CD1c-positive myeloid dendritic cell (primary cell): Measurements from ENCODE around the gene EFCAB12.
"Not testable (repeated sequence)": the region's sequence is repeated elsewhere in the genome, so short reads cannot be mapped to it uniquely, and the experiment has no call there.

Source experiments
- DNase-seq: peaks from one replicate; pipeline ENCODE4 v3.0.0-alpha.2; 2016; ENCODE audit errors: extremely low spot score

The EFCAB12 gene

DNA sequence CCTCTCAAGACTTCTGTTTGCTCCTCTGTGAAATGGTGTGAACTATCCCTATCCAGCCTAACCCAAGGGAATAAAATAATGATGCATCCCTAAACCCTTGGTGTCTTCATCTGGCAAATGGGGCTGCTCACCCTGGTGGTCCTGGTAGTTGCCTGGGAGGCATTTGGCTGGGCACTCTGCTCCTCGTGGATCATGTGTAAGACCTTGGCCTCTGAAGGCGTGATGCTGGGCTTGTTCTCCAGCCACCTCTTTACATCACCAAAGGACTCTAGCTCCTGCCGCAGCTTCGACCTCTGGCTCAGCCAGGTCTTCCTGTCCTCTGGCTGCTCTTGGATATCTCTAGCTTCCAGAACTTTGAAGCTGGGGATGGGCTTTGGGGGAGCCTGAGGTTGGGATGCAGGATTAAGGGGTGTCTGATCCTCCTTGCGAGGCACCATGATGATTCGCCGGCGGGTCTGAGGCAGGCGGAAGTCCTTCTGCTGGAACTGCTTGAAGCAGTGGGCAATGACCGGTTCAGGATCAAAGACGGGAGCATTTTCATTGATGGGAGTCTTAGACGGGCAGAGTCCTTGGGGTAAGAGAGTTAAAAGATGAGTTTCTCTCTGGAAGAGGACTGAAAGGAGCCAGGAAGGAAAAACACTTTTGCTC is 7.1 kb downstream of the EFCAB12 start:
- DNase-seq: no peak

GRCh38 chr3:129419476-129419875 is 9.0 kb downstream of the EFCAB12 start:
- DNase-seq: no peak

DNA sequence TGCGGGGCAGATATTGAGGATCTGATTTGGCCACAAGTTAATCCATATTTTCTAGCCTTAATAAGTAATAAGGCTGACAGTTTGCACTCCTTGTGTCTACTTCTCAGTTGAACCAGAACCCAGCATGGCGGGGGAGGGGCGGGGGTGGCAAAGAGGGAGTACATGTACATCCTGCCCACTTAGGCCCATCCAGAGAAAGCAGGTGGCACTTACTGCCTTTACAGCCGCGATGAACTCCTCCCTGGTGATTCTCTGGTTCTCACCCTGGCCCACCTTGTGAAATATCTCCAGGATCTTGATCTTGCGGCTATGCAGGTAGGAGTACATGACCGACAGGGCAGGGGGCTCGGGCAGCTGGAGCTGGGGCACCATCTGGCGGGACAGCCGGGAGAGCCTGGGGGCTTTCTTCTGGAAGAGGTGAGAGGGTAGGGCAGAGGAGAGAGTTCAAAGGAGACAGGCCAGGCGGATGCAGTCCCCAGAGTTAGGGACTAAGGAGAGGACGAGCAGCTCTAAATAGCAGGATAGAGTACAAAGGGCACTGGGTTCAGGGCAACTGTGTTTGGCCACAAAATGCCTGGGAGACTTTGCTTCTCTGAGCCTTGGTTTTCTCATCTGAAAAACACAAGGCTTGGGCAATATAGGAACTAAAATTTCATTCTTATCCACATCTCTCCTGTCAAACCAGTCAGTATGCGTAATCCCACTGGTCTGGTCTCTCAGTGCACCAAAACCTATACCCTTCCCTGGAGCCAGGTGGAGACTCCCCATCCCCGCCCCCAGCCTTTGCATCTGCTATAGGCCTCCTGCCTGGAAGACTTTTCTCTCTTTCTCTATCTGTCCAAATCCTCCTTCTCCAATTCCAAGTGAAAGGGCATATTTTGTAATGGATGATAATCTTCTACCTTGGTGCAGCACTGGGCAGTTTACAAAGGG is 10.1 kb downstream of the EFCAB12 start:
- DNase-seq: no peak

DNA sequence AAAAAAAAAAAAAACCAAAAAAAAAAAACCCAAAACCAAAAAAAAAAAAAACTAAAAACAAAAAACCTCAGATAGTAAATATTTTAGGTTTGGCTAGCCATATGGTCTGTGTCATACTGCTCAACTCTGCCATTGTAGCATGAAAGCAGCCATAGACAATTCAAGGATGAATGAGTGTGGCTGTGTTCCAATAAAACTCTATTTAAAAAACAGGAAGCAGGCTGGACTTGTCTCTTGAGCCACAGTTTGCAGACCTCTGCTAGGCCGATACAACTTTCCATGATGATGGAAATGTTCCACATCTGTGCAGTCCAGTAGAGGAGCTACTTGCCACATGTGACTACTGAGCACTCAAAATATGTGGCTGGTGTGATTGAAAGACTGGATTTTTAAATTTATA is 11.1 kb downstream of the EFCAB12 start:
- DNase-seq: no peak

GRCh38 chr3:129416415-129416814 is 12.0 kb downstream of the EFCAB12 start:
- DNase-seq: no peak

DNA sequence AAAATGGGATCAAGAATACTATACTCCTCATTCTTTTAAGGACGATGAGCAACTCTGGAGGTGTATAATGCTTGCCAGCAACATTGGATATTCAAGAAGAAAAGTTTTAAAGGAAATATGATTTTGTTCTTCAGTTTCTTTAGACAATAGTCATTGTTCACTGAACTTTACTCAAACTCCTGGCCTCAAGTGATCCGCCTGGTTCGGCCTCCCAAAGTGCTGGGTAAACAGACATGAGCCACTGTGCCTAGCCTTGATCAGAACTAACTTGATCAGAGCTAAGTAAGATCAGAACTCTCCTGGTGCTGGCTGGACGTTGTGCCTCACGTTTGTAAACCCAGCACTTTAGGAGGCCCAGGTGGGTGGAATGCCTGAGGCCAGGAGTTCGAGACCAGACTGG is 12.6 kb downstream of the EFCAB12 start:
- no peak for DNase-seq

GRCh38 chr3:129415378-129415777 is 13.1 kb downstream of the EFCAB12 start:
- DNase-seq: no peak

GRCh38 chr3:129413687-129414506 is 14.5 kb downstream of the EFCAB12 start:
- no peak for DNase-seq

DNA sequence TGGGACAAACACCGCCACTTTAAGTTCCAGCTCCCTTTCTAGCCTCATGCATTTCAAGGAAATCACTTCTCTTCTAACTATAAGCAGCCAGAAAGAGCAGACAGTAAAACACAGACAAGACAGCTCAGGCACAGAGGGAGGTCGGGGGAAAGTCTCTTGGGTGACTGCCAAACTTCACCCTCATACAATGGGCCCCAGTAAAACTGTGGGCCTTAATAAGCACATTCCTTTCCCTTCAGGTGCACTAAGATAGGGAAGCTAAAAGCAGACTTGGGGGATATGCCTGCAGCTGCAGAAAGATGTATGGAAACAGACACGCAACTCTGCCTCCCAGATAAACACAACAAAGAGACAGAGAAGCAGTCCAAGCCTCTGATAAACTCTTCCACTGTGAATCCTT is 15.2 kb downstream of the EFCAB12 start:
- DNase-seq: not testable (repeated sequence)

DNA sequence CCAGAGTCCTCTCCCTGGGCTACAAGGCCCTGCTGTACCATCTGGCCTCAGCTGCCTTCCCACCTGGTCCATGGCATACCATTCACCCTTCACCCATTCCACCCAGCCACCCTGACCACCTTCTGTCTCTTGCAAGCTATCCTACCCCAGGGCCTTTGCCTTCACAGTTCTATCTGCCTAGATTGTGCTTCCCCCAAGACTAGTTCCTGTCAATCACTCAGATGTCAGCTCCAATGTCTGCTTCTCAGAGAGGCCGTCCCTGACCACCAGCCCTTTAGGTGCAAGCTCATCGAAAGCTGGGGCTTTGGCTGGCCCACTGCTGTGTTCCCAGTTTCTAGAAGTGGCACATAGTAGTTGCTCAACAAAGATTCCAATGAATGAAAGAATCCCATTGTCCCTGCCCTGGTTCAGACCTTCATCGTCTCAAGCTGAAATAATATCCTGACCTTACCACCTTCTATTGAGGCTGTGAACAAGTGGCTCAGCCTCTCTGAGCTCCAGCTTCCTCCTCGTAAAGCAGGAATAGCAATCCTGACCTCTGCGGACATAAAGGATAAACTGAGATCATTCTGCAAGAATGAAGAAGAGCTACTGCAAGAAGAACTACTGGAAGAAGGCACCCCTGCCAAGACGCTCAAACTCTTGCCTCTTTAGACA is 15.8 kb downstream of the EFCAB12 start:
- DNase-seq: no peak

- no peak for DNase-seq
Measured at GRCh38 chr3:129410971-129411370, 17.5 kb downstream of the EFCAB12 start.

DNA sequence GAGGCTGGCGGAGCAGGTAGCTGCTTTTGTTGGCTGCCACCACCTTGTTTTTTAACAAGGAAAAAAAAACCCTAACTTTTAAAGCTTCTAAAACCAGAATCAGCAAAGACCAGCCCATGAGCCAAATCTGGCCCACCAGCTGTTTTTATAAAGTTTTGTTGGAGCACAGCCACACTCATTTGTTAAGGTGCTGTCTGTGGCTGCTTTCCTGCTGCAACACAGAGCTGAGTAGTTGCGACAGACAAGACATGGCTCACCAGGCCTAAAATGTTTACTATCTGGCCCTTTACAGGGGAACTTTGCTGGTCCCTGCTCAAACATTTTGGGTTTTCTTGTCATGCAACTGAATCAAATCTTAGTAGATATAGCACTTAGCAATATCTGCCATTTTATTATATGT is 18.9 kb downstream of the EFCAB12 start:
- DNase-seq: no peak

- no peak for DNase-seq
Measured at GRCh38 chr3:129404610-129405009, 23.8 kb downstream of the EFCAB12 start.

GRCh38 chr3:129404130-129404529 is 24.3 kb downstream of the EFCAB12 start:
- DNase-seq: no peak

- no peak for DNase-seq
Measured at GRCh38 chr3:129403450-129403849, 25.0 kb downstream of the EFCAB12 start.

DNA sequence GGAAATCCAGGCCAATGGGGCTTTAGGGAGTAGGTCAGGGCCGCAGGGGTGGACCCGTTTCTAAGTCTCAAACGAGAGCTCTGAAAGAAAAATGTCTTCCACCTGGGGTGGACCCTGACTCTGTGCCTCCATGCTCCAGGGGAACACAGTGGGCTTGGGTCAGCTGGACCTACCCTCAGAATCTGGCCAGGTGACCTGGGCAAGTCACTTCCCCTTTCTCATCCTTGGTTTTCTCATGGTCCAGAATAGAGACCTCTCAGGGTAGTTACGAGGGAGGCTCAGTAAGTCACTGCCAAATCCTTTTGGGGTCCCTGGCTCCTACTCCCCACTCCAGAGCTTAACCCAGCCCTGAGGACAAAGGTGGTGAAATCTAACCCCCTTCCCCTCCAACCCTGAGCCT is 25.8 kb downstream of the EFCAB12 start:
- DNase-seq: no peak

DNA sequence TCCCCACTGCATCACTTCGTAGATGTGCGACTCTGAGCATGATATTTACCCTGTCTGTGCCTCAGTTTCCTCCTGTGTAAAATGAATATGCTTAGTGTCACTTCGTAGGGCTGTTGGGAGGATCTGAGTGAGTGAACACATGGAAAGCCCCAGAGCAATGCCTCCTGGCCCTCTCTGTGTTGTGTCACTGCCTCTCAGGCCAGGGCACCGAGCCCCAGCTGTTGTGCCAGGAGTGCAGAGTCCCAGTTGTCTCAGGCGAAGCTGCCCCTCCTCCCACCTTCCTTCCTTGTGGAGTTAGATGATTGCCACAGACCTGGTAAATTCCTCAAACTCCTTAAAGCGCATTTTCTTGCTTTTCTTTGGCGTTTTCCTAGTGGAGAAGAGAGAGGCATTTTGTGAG is 26.2 kb downstream of the EFCAB12 start:
- DNase-seq: no peak

DNA sequence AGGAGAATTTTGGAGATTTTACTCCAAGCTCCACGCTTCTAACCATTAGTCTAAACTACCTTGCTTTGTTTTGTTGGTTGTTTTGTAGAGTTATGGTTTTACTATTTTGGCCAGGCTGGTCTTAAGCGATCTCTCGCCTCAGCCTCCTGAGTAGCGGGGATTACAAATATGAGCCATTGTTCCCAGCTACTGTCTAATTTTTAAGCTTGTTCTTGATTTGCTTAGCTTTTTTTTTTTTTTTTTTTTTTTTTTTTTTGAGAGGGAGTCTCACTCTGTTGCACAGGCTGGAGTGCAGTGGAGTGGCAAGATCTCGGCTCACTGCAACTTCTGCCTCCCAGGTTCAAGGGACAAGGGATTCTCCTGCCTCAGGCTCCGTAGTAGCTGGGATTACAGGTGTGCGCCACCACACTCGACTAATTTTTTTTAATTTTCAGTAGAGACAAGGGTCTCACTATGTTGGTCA is 28.5 kb downstream of the EFCAB12 start:
- DNase-seq: no peak

- peak; percentile 98 for DNase-seq
Measured at GRCh38 chr3:129399145-129399894, 29.1 kb downstream of the EFCAB12 start.

- peak; percentile 3 for DNase-seq
Measured at GRCh38 chr3:129398803-129399144, 29.7 kb downstream of the EFCAB12 start.
